NCI-H1436 treated with DMSO at 0.1 percent for 48 hours (cell line): ENCODE results near the gene HGFAC.

ENCODE experiments used
- DNase-seq: peaks from one replicate; lab custom pipeline; 2025; lab: John Stamatoyannopoulos, UW

Gene HGFAC

GRCh38 chr4:3462790-3463415, 21.1 kb downstream of the HGFAC start, which contains the start of gene DOK7:
DOK7 (plus strand) TSS chr4:3463306; CDS start chr4:3463376, 70 bp downstream.
- no peak for DNase-seq

GRCh38 chr4:3463556-3464348, 22.0 kb downstream of the HGFAC start:
- no peak for DNase-seq

GRCh38 chr4:3464349-3464905, 22.7 kb downstream of the HGFAC start:
- no peak for DNase-seq

DNA sequence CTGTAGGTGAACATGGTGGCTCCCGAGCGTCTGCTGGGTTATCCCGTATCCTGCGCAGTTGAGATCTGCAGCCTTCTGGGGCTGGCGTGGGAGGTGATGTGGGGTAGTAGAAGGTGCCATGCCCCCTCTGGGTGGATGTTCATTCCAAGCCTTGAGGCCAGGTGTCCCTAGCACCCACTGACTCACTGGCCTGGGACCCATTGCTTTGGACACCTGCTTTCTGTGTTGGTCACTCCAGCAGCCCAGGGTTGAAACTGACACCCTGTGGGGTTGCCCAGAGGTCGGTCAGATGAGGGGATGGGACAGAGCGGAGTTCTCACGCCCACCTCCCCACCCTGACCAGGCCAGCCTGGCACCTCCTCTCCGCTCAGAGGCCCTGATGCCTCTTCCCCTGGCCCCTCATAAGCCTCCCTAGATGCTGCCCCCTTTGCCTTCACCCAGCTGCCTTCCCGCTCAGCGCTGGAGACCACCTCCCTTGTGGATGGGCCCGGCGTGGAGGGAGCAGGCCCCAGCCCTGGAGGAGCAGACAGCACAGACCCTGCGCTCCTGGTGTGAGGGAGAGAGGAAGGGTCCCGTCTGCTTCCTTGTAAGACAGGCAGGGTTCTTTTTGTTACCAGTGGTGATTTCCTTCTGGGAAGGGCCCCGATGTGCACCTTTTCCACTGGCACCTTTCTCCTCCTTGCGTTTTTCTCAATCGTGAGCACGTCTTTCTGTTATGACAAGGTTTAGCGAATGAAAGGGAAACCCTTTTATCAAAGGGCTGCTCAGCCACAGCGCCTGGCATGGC, 23.3 kb downstream of the HGFAC start:
- no peak for DNase-seq

DNA sequence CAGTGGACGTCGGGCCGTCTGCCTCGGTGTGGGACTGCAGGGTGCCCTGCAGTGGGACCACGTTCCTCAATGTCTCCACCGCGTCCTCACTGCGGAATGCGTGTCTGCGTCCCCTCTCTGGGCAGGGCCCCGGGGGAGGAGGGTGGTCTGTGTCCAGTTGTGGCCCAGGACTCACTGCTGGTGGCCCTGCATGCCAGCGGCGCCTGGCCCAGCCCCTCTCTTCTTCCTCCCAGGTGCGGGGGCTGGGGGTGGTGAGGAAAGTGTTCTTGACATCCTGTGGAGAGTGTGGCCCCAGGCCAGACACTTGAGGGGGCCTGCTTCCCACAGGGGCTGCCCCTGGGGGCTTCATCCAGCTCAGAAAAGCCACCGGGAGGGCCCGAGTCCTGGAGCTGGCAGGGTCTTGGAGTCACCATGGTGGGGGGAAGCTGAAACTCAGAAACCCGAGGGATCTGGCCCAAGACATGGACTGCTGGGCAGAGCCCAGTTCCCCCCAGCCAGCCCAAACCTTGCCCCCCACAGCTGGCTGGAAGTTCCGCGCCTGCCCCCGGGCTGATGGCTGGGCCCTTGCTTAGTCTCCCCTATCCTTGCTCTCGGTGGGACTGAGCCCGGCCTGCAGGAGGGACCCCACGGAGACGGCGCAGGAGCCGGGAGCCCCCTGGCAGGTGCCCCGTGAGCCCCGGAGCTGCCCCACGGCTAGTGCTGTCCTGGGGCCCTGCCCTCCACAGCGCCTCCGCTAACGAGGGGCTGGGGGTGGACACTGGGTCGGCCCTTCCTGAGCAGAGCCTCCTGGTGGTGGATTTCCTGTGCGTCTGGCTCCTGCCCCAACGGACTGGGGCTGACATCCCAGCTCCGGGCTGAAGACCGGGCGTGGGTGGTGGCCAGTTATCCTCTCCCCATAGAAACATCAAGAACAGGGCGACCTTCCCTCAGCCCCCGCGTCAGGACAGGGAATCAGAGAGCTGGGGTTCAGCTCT, 24.2 kb downstream of the HGFAC start:
- DNase-seq = no peak

GRCh38 chr4:3466691-3467600, 25.2 kb downstream of the HGFAC start:
- no peak for DNase-seq

GRCh38 chr4:3467601-3468031, 25.8 kb downstream of the HGFAC start:
- DNase-seq = no peak

GRCh38 chr4:3468154-3468553, 26.4 kb downstream of the HGFAC start:
- no peak for DNase-seq

GRCh38 chr4:3468804-3469203, 27.0 kb downstream of the HGFAC start:
- DNase-seq = no peak

DNA sequence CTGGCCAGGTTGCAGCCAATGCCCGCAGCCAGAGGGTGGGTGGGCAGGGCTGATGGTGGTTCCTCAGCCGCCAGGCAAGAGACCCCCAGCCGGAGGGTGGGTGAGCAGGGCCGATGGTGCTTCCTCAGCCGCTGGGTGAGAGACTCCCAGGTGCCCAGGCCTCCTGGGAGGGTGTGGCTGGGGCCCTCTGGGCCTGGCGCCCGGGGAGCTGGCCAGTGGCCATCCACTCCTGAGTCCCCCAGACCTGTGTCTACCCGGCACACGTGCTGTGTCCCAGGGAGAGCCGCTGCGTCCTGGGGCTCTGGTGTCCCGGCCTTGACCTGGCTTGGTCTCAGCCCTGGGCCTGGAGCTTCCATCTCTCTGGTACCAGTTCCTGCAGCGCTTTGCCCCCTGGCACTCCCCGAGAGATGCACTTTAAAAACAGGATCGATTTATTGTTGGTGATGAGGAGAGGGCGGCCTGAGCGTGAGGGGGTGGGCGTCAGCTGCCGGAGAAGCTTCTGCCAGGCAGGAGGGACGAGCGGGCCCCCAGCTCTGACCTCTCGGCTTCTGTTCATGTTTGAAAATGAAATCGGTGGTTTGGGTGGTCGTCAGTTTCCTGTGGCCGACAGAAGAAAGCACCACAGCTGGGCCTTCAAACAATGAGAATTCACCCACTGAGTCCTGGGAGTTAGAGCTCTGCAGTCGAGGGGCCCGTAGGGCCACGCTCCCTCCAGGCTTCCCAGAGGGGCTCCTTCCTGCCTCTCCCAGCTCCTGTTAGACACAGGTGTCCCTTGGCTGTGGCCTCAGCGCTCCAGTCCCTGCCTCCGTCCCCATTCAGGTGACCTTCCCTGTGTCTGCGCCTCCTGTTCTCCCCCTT, 27.8 kb downstream of the HGFAC start:
- DNase-seq = no peak

- no peak for DNase-seq
Measured at GRCh38 chr4:3470244-3471097, 28.7 kb downstream of the HGFAC start.

DNA sequence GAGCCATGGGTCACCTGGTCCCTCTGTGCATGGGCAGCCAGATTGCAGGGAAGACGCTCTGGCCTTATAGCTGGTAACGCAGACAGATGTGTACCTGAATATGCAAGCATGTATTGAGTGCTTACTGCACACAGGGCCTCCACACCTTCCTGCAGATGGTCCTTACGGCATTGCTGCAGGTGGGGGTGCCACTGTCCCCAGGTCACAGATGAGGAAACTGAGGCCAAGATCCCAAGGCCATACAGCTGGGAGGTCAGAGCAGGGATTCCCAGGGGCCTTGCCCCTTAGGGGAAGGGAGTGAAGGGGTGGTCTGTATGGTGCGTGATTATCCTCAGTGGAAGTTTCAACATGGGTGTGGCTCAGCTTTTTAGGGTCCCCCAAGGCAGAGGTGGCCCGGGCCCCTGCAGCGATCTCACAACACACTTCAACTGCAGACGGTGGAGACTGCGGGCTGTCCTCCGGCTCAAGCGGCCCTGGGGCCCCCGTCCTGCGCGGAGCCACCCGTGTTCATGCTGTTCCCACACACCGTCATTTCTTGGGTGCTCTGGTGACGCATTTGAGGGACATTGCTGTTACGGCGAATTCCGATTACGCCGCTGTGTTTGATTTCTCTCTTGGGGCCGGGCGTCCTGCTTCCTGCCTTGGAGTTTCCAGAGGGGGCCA, 29.5 kb downstream of the HGFAC start:
- no peak for DNase-seq

DNA sequence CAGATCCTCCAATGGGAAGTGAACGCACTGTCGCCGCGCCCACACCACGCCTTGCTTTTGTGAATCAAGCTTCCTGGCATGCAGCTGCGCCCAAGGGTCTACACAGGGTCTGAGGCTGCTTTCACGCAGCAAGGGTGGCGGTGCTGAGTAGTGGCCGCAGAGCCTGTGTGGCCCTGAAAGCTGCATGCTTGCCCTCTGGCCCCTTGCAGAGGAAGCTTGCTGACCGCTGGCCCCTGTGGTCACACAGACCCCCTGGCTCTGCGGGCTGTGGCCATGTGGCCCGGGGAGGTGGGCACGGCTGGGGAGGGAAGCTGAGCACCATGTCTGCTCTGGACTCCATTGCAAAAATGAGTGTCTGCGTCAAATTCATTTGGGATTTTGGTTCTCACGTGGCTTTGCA, 30.1 kb downstream of the HGFAC start:
- no peak for DNase-seq

DNA sequence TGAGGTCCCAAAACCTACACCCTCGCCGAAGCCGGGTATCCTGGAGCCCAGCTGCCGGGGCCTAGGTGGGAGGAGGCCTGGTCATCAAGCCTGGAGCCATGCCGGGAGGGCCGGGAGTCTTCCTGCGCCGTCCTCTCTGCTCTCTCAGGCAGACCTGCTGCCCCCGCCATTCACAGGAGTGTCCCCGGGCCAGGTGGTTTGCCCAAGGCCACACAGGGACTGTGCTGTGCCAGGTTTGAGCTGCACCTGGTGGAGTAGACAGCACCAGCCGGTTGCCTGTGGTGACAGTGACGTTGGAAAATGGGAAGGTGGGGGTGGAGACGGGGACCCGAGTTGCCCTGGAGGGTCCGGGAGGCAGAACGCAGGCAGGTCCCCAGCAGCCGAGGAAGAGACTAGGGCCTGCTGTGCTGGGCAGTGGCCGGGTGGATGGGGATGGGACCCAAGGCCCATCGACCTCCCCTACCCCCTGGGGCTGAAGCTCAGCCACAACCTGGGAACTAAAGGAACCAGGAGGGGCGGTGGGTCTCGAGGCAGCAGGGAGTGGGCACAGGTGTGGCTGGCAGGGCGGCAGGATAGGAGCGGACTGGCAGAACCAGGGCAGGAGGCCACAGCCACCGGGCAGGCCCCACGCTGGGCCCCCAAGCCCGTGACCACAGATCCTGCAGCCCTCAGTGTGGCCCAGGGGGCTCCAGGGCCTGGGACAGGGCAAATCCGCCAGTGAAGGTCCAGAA, 30.8 kb downstream of the HGFAC start:
- DNase-seq = no peak

DNA sequence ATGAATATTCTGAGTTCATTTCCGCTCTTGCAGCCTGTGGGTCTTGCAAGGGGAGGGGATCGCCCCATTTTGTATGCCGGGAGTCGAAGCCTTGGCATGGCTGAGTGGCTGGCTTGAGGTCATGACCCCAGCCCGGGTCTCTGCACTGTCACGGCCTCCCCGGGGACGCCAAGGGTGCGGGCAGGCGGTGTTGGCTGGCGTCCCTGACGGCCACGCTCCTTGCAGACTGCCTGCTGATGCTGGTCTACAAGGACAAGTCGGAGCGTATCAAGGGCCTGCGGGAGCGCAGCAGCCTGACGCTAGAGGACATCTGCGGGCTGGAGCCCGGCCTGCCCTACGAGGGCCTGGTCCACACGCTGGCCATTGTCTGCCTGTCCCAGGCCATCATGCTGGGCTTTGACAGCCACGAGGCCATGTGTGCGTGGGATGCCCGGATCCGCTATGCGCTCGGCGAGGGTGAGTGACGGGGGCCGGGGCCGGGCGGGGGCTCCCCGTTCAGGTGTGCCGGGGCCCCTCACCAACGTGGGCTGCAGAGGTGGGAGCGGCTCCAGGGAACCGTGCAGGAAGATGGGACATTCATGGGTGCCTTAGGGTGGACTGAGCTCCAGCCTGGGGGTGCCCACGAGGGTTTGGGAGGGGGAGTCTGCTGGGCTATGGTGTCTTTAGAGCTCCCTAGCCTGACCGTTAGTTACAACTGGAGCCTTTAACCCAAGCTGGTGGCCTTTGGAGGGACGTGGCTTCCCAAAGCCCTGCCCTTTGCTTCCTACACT, 31.6 kb downstream of the HGFAC start:
- no peak for DNase-seq
